Measurements from ENCODE around the gene MED13L.

The MED13L gene

GRCh38 chr12:116048879-116049278, 228.6 kb downstream of the MED13L start:
- no peak overlapping the region for H2AFZ ChIP-seq (ENCODE audit: low read depth, low read length, severe bottlenecking)
- H3K4me2 ChIP-seq (ENCODE audit: low read depth, low read length, poor library complexity, severe bottlenecking) = no peak overlapping the region
- H3K27ac ChIP-seq (ENCODE audit: low read depth, low read length) = no peak overlapping the region
- TF ChIP-seq CTCF (IDR thresholded peaks at IDR 0.05; ENCODE audit: insufficient read depth, low read length, poor library complexity, severe bottlenecking) (no peak), EZH2phosphoT487 (conservative IDR thresholded peaks at IDR 0.05; ENCODE audit: low read length) (no peak)
- no peaks in the 10 kb centered on the region for H3K27me3 ChIP-seq (ENCODE audit: low read length)
- H3K9me2 ChIP-seq (replicated peaks; ENCODE audit: insufficient read depth, low read length) = no peaks in the 10 kb centered on the region
- no peaks in the 10 kb centered on the region for H3F3A ChIP-seq (ENCODE audit: insufficient read depth)
- H3K9me3 ChIP-seq (ENCODE audit: insufficient read depth, low read length) = no peaks in the 10 kb centered on the region
- H3K79me2 ChIP-seq (ENCODE audit: insufficient read depth, low read length) = no peaks in the 10 kb centered on the region; the same call in 1 of the 2 replicates
- no peak overlapping the region for H3K9ac ChIP-seq (ENCODE audit: low read length)
- no peaks in the 10 kb centered on the region; the same call in 1 of the 2 replicates for H4K20me1 ChIP-seq (ENCODE audit: low read depth, low read length)
- no peak overlapping the region for H3K4me3 ChIP-seq (ENCODE audit: insufficient read depth, low read length, poor library complexity, severe bottlenecking)
- no peaks in the 10 kb centered on the region for H3K36me3 ChIP-seq (ENCODE audit: low read length)

- no peaks in the 10 kb centered on the region for H3F3A ChIP-seq (ENCODE audit: insufficient read depth)
- no peaks in the 10 kb centered on the region for H3K27me3 ChIP-seq (ENCODE audit: low read length)
- H3K4me3 ChIP-seq (ENCODE audit: insufficient read depth, low read length, poor library complexity, severe bottlenecking) = no peak overlapping the region
- no peaks in the 10 kb centered on the region for H3K9me2 ChIP-seq (replicated peaks; ENCODE audit: insufficient read depth, low read length)
- no peak overlapping the region for H3K9ac ChIP-seq (ENCODE audit: low read length)
- no peaks in the 10 kb centered on the region for H3K36me3 ChIP-seq (ENCODE audit: low read length)
- H3K9me3 ChIP-seq (ENCODE audit: insufficient read depth, low read length) = no peaks in the 10 kb centered on the region
- H3K27ac ChIP-seq (ENCODE audit: low read depth, low read length) = no peak overlapping the region
- H2AFZ ChIP-seq (ENCODE audit: low read depth, low read length, severe bottlenecking) = no peak overlapping the region
- no peak for TF ChIP-seq CTCF (IDR thresholded peaks at IDR 0.05; ENCODE audit: insufficient read depth, low read length, poor library complexity, severe bottlenecking)
- H3K4me2 ChIP-seq (ENCODE audit: low read depth, low read length, poor library complexity, severe bottlenecking) = no peak overlapping the region
- no peaks in the 10 kb centered on the region; the same call in 1 of the 2 replicates for H3K79me2 ChIP-seq (ENCODE audit: insufficient read depth, low read length)
- no peaks in the 10 kb centered on the region; the same call in 1 of the 2 replicates for H4K20me1 ChIP-seq (ENCODE audit: low read depth, low read length)
Observed at GRCh38 chr12:116046039-116046438, 231.5 kb downstream of the MED13L start.

GRCh38 chr12:116045150-116045549, 232.3 kb downstream of the MED13L start:
- no peak overlapping the region for H3K9ac ChIP-seq (ENCODE audit: low read length)
- H4K20me1 ChIP-seq (ENCODE audit: low read depth, low read length) = no peaks in the 10 kb centered on the region; the same call in 1 of the 2 replicates
- no peaks in the 10 kb centered on the region for H3F3A ChIP-seq (ENCODE audit: insufficient read depth)
- H3K4me2 ChIP-seq (ENCODE audit: low read depth, low read length, poor library complexity, severe bottlenecking) = no peak overlapping the region
- no peaks in the 10 kb centered on the region for H3K9me3 ChIP-seq (ENCODE audit: insufficient read depth, low read length)
- H3K27me3 ChIP-seq (ENCODE audit: low read length) = no peaks in the 10 kb centered on the region
- H3K79me2 ChIP-seq (ENCODE audit: insufficient read depth, low read length) = no peaks in the 10 kb centered on the region; the same call in 1 of the 2 replicates
- H3K9me2 ChIP-seq (replicated peaks; ENCODE audit: insufficient read depth, low read length) = no peaks in the 10 kb centered on the region
- no peak overlapping the region for H2AFZ ChIP-seq (ENCODE audit: low read depth, low read length, severe bottlenecking)
- TF ChIP-seq EZH2phosphoT487 (conservative IDR thresholded peaks at IDR 0.05; ENCODE audit: low read length) (no peak), CTCF (IDR thresholded peaks at IDR 0.05; ENCODE audit: insufficient read depth, low read length, poor library complexity, severe bottlenecking) (no peak)
- no peaks in the 10 kb centered on the region for H3K36me3 ChIP-seq (ENCODE audit: low read length)
- H3K27ac ChIP-seq (ENCODE audit: low read depth, low read length) = no peak overlapping the region
- H3K4me3 ChIP-seq (ENCODE audit: insufficient read depth, low read length, poor library complexity, severe bottlenecking) = no peak overlapping the region

All from SU-DHL-6 (cell line).